Adrenal gland (tissue), 5 donors: ENCODE data around the gene LMNA.
"Not testable (repeated sequence)": the region's sequence is repeated elsewhere in the genome, so short reads cannot be mapped to it uniquely, and the experiment has no call there.

ENCODE experiments used
- CTCF ChIP-seq, 6 experiments: fragments of 450-650 bp in 4 of 6; fragments of 200-600 bp in 2 of 6; sonication (generic) in 1 of 6; IDR thresholded peaks; 1 replicate in 5 of 6; 2 replicates in 1 of 6; pipeline versions ENCODE4 v1.5.1 to v1.8.0; 2016 to 2021; ENCODE audit warnings: antibody characterized with exemption in 6 of 6, mild to moderate bottlenecking in 2 of 6, moderate library complexity in 1 of 6
- POLR2A ChIP-seq, 2 donors: fragments of 450-650 bp; IDR thresholded peaks; one replicate each; pipeline ENCODE4 v1.6.1; 2017; ENCODE audit warnings: antibody characterized with exemption in 2 of 2, mild to moderate bottlenecking in 2 of 2, moderate library complexity in 1 of 2
- donor health status: DM: no; HTN: no; CAD: no.

- not testable (repeated sequence) for TF ChIP-seq POLR2A, CTCF (IDR thresholded peaks at IDR 0.05)
Observed at GRCh38 chr1:156181391-156181924, 66.9 kb downstream of the LMNA start.
